ENCODE data around the gene GDPD3. TPM values are rescaled to one million over a fixed set of nuclear protein-coding genes. Genes with fewer than 3 reads are reported as not detected.

Gene GDPD3
- total RNA-seq, 1 experiment from 2014 or later, result 3.8 TPM

DNA sequence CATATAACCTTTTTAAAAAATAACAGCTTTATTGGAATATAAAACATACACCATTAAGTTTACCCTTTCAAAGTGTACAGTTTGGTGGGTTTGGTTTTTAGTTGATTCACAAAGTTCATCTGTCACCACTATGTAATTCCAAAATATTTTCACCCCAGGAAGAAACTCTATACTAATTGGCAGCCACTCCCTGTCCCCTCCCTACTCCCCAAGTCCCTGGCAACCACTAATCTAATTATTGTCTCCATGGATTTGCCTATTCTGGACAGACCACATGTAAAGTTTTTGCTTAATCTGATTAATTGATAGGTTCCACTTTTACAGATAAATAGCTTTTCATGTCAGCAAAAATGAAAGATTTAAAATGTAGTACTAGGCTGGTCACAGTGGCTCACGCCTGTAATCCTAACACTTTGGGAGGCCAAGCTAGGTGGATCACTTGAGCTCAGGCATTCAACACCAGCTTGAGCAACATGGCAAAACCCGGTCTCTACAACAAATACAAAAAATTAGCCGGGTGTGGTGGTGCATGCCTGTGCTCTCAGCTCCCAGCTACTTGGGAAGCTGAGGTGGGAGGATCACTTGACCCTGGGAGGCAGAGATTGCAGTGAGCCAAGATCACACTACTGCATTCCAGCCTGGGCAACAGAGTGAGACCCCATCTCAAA lies 34.6 kb upstream of the GDPD3 start:
- no peak overlapping the region for H4K5ac ChIP-seq (ENCODE audit: insufficient read length, low read depth, low read length)
- H3K27me3 Mint-ChIP-seq (ENCODE audit: low read depth), result peaks cover 10% of the 10 kb centered on the region
- no peak overlapping the region for H2BK20ac ChIP-seq (ENCODE audit: low read depth, low read length, poor library complexity, severe bottlenecking)
- no peak overlapping the region for H3K4ac ChIP-seq (ENCODE audit: low read depth, low read length)
- no CpG with 5 or more reads among the region's 3 CpGs for WGBS (ENCODE audit: extremely low coverage, insufficient read length, low lambda C conversion rate)
- no peak overlapping the region for H3K23ac ChIP-seq (ENCODE audit: insufficient read length, low read depth, low read length)
- H3K27me3 ChIP-seq (ENCODE audit: insufficient read depth, low read length), result no peaks in the 10 kb centered on the region
- H3K79me1 ChIP-seq (ENCODE audit: insufficient read depth, low read depth, low read length, poor library complexity, severe bottlenecking), result no peaks in the 10 kb centered on the region
- H3K27ac ChIP-seq (ENCODE audit: insufficient read length, low read depth, low read length), result no peak overlapping the region
- no peaks in the 10 kb centered on the region for H3K23me2 ChIP-seq (ENCODE audit: insufficient read length, low read depth, low read length, poor library complexity, severe bottlenecking)
- H3K4me1 Mint-ChIP-seq, result no peaks in the 10 kb centered on the region
- no peak overlapping the region for H3K9ac ChIP-seq (ENCODE audit: extremely low read depth, insufficient read length, low read length)
- no peaks in the 10 kb centered on the region for H3K9me3 ChIP-seq (ENCODE audit: control insufficient read depth, low read depth, low read length)
- H3K27ac Mint-ChIP-seq, result no peak overlapping the region
- no peaks in the 10 kb centered on the region for H4K20me1 ChIP-seq (ENCODE audit: control insufficient read depth, insufficient read depth, insufficient read length)
- H2AFZ ChIP-seq (ENCODE audit: low read length), result no peak overlapping the region
- no peaks in the 10 kb centered on the region for H3K79me2 ChIP-seq (ENCODE audit: insufficient read depth, low read length)
- H3K36me3 Mint-ChIP-seq (ENCODE audit: insufficient read depth in 1 of 3, low read depth in 3 of 3), result peaks cover 0 to 2% (median 0%) of the 10 kb centered on the region in 3 experiments; a peak in 2 of 7 replicates
- H3K4me3 Mint-ChIP-seq, result no peak overlapping the region
- TF ChIP-seq, protein P1, sequence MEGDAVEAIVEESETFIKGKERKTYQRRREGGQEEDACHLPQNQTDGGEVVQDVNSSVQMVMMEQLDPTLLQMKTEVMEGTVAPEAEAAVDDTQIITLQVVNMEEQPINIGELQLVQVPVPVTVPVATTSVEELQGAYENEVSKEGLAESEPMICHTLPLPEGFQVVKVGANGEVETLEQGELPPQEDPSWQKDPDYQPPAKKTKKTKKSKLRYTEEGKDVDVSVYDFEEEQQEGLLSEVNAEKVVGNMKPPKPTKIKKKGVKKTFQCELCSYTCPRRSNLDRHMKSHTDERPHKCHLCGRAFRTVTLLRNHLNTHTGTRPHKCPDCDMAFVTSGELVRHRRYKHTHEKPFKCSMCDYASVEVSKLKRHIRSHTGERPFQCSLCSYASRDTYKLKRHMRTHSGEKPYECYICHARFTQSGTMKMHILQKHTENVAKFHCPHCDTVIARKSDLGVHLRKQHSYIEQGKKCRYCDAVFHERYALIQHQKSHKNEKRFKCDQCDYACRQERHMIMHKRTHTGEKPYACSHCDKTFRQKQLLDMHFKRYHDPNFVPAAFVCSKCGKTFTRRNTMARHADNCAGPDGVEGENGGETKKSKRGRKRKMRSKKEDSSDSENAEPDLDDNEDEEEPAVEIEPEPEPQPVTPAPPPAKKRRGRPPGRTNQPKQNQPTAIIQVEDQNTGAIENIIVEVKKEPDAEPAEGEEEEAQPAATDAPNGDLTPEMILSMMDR (conservative IDR thresholded peaks at IDR 0.05), result no peak
- no peak overlapping the region for H2BK5ac ChIP-seq (ENCODE audit: insufficient read length, low read length)
- no peak overlapping the region for H3K14ac ChIP-seq (ENCODE audit: insufficient read depth, low read length)
- no peak overlapping the region for H3K18ac ChIP-seq (ENCODE audit: insufficient read length, low read depth, low read length)
- no peak overlapping the region for H3K56ac ChIP-seq (ENCODE audit: insufficient read length, low read depth, low read length)
- no peak overlapping the region for H4K91ac ChIP-seq (ENCODE audit: insufficient read length, low read depth, low read length)
- H4K8ac ChIP-seq (replicated peaks; ENCODE audit: insufficient read length, low read depth, low read length), result no peak overlapping the region
- H2AK5ac ChIP-seq (ENCODE audit: insufficient read length, low read length), result no peak overlapping the region
- no peak overlapping the region for H2BK15ac ChIP-seq (ENCODE audit: low read depth, low read length)
- DNase-seq, result no peak
- no peaks in the 10 kb centered on the region for H3K4me1 ChIP-seq (ENCODE audit: insufficient read depth, low read length)
- peaks cover 13 to 16% of the 10 kb centered on the region in 2 experiments for H3K9me3 Mint-ChIP-seq
- no peak overlapping the region for H3K4me2 ChIP-seq (ENCODE audit: insufficient read depth, insufficient read length, low read length)
- no peak overlapping the region for H2BK12ac ChIP-seq (ENCODE audit: insufficient read length, low read depth, low read length)
- H2BK120ac ChIP-seq (ENCODE audit: low read depth, low read length, poor library complexity, severe bottlenecking), result no peak overlapping the region
- H3T11ph ChIP-seq (ENCODE audit: low read length), result no peak overlapping the region

Measured in H9 (cell line).